Left colon (tissue), 2 donors: Measurements from ENCODE around the gene HTR3B. TPM values are rescaled to one million over a fixed set of nuclear protein-coding genes. Genes with fewer than 3 reads are reported as not detected.

Experiments used
- ATAC-seq: fragments of 200-7000 bp; cut with Tn5 transposase; one replicate; pipeline ENCODE4 v1.9.1; 2020; ENCODE audit warnings: mild to moderate bottlenecking, moderate library complexity
- DNase-seq, 2 donors: peaks; one replicate each; pipeline ENCODE4 v3.0.0-alpha.2; 2020
- intact Hi-C, 2 donors: fragments of 100-400 bp; cut with DNase I in 1 of 2; cut with micrococcal nuclease in 1 of 2; formaldehyde crosslinking; loops; one replicate each; pipeline versions ENCODE4 v1.11.2 to v1.14.0; 2022; cut with DNase I, micrococcal nuclease
- total RNA-seq, 2 donors: library from RNA; stranded (reverse); fragmentation: NEBNext Ultra II Directional; extraction: Animal tissue kit (Norgen Biotek cat#: 25700); gene quantifications; one replicate each; pipeline ENCODE4 v1.2.1, GENCODE V29; 2021
- donor health status: DM: no; HTN: no; CAD: no.
- donor health status: DM: yes; HTN: yes; CAD: no.

Gene HTR3B
- total RNA-seq, 2 donors from 2014 or later: not detected

- intact Hi-C loops: no loop called here
- ATAC-seq (no peak), DNase-seq (no peak)
These were observed 74.8 kb downstream of the HTR3B start for GRCh38 chr11:113979431-113979830.

- intact Hi-C loops: no loop called here
- ATAC-seq (no peak), DNase-seq (no peak)
These were observed 76.2 kb downstream of the HTR3B start for GRCh38 chr11:113980785-113981184.

GRCh38 chr11:113982306-113982705 is 77.7 kb downstream of the HTR3B start:
- DNase-seq (no peak), ATAC-seq (no peak)
- intact Hi-C loops: no loop called here

GRCh38 chr11:113984781-113985180 is 80.2 kb downstream of the HTR3B start:
- ATAC-seq: no peak
- DNase-seq: no peak
- intact Hi-C loops: no loop called here

- no peak for DNase-seq
- no peak for ATAC-seq
- intact Hi-C loops: no loop called here
These were observed 81.3 kb downstream of the HTR3B start for GRCh38 chr11:113985906-113986305.

- intact Hi-C loops: no loop called here
- DNase-seq: no peak
- ATAC-seq: no peak
These were observed 82.0 kb downstream of the HTR3B start for GRCh38 chr11:113986351-113987140.

GRCh38 chr11:113989381-113989780 is 84.8 kb downstream of the HTR3B start:
- ATAC-seq (no peak), DNase-seq (no peak)
- intact Hi-C loops: no loop called here

GRCh38 chr11:113989916-113990315 is 85.3 kb downstream of the HTR3B start:
- DNase-seq (no peak), ATAC-seq (no peak)
- intact Hi-C loops: loop anchor here in 1 of 2 donors (5.0 kb wide), 1 partner anchor 272 kb away; no protein-coding TSS in a partner anchor

GRCh38 chr11:113991170-113991569 is 86.6 kb downstream of the HTR3B start:
- intact Hi-C loops: loop anchor here in 1 of 2 donors (5.0 kb wide), 1 partner anchor 271 kb away; no protein-coding TSS in a partner anchor
- DNase-seq (peak in 1 of 2 donors; percentile 37), ATAC-seq (no peak)

- intact Hi-C loops: loop anchor here in 1 of 2 donors (5.0 kb wide), 1 partner anchor 270 kb away; no protein-coding TSS in a partner anchor
- no peak for DNase-seq
- ATAC-seq: no peak
These were observed 87.3 kb downstream of the HTR3B start for GRCh38 chr11:113991718-113992458.

GRCh38 chr11:113992459-113993110 is 88.0 kb downstream of the HTR3B start:
- DNase-seq (no peak), ATAC-seq (no peak)
- intact Hi-C loops: loop anchor here in 1 of 2 donors (5.0 kb wide), 1 partner anchor 270 kb away; no protein-coding TSS in a partner anchor

GRCh38 chr11:113994077-113994954 is 89.7 kb downstream of the HTR3B start:
- intact Hi-C loops: loop anchor here in 1 of 2 donors (5.0 kb wide), 1 partner anchor 268 kb away; no protein-coding TSS in a partner anchor
- peak in 1 of 2 donors; percentile 26 for DNase-seq

More at GRCh38 chr11:113994077-113994954, 89.7 kb downstream of the HTR3B start:
- ATAC-seq: peak; percentile 45

Other genes starting within 250 kb of the HTR3B start
- under 1 TPM; 0.47 to 0.73 TPM for gene TMPRSS5, start 198.5 kb upstream of the HTR3B start, total RNA-seq
- gene ZW10, start 131.1 kb upstream of the HTR3B start, total RNA-seq: 10 to 100 TPM in 1 of 2 donors, 1 to 10 TPM in 1; 9.1 to 11.8 TPM
- gene CLDN25, start 125.0 kb upstream of the HTR3B start, total RNA-seq: not detected
- gene USP28, start 29.2 kb upstream of the HTR3B start, total RNA-seq: 10 to 100 TPM; 20.0 to 21.8 TPM
- gene HTR3A, start 70.3 kb downstream of the HTR3B start, total RNA-seq: under 1 TPM in 1 of 2 donors, not detected in 1; 0.67 TPM
- gene ZBTB16, start 154.9 kb downstream of the HTR3B start, total RNA-seq: 10 to 100 TPM in 1 of 2 donors, 1 to 10 TPM in 1; 10.0 to 75.1 TPM